Fibroblast of pulmonary artery (primary cell): ENCODE measurements around the gene TRAPPC1.

Source experiments
- DNase-seq: peaks from one replicate; pipeline ENCODE4 v3.0.0-alpha.2; 2010; ENCODE audit warnings: low read depth
- H3K4me3 ChIP-seq: replicated peaks from 2 replicates; pipeline ENCODE4 v1.5.1; 2011; ENCODE audit warnings: low read depth, mild to moderate bottlenecking, control low read depth, low read length, moderate library complexity
- CTCF ChIP-seq: IDR thresholded peaks from 2 replicates; pipeline ENCODE4 v1.5.1; 2011; ENCODE audit warnings: mild to moderate bottlenecking, control low read depth, low read length, inconsistent platforms; ENCODE audit errors: missing control alignments

Gene TRAPPC1

GRCh38 chr17:7951143-7951792 is 19.5 kb upstream of the TRAPPC1 start:
- H3K4me3 ChIP-seq, result no peak overlapping the region
- TF ChIP-seq CTCF, result no peak
- no peak for DNase-seq

- no peak for DNase-seq
- no peak overlapping the region for H3K4me3 ChIP-seq
- no peak for TF ChIP-seq CTCF
These were observed 18.8 kb upstream of the TRAPPC1 start for GRCh38 chr17:7950578-7950977.

- no peak overlapping the region for H3K4me3 ChIP-seq
- no peak for TF ChIP-seq CTCF
- peak; percentile 29 for DNase-seq
These were observed 15.9 kb upstream of the TRAPPC1 start for GRCh38 chr17:7947651-7948050.

GRCh38 chr17:7946441-7946840 is 14.7 kb upstream of the TRAPPC1 start:
- H3K4me3 ChIP-seq, result no peak overlapping the region
- DNase-seq, result no peak
- no peak for TF ChIP-seq CTCF

- no peak for TF ChIP-seq CTCF
- no peak overlapping the region for H3K4me3 ChIP-seq
- no peak for DNase-seq
These were observed 13.9 kb upstream of the TRAPPC1 start for GRCh38 chr17:7945651-7946050.

GRCh38 chr17:7944326-7944725 is 12.6 kb upstream of the TRAPPC1 start:
- no peak overlapping the region for H3K4me3 ChIP-seq
- no peak for TF ChIP-seq CTCF
- DNase-seq, result no peak

- H3K4me3 ChIP-seq, result no peak overlapping the region
- DNase-seq, result no peak
- TF ChIP-seq CTCF, result no peak
These were observed 11.5 kb upstream of the TRAPPC1 start for GRCh38 chr17:7943291-7943690.
